ENCODE measurements around the gene MED12L.
"Not testable (repeated sequence)": the region's sequence is repeated elsewhere in the genome, so short reads cannot be mapped to it uniquely, and the experiment has no call there.

Gene MED12L

DNA sequence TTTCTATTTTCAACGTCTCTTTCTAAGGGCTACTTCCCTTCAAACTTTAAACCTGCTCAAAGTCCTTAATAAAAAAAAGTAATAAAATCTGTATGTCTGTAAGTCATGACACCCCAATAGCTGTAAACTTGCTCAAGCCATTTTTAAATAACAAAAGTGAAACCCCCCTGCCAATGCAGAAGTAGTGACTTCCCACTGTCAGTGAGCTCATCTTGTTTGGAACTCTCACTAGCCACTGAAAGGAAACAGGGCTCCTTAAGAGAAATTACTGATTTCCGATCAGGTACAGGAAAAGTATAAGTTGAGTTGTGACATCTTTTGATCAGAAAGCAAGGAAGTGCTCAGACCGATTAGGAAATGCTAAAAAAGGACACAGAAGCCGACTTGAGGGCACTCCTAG, 145.2 kb downstream of the MED12L start:
- H3K4me3 ChIP-seq (replicated peaks; ENCODE audit: low read depth, low read length) = no peak overlapping the region
- TF ChIP-seq, protein P1, sequence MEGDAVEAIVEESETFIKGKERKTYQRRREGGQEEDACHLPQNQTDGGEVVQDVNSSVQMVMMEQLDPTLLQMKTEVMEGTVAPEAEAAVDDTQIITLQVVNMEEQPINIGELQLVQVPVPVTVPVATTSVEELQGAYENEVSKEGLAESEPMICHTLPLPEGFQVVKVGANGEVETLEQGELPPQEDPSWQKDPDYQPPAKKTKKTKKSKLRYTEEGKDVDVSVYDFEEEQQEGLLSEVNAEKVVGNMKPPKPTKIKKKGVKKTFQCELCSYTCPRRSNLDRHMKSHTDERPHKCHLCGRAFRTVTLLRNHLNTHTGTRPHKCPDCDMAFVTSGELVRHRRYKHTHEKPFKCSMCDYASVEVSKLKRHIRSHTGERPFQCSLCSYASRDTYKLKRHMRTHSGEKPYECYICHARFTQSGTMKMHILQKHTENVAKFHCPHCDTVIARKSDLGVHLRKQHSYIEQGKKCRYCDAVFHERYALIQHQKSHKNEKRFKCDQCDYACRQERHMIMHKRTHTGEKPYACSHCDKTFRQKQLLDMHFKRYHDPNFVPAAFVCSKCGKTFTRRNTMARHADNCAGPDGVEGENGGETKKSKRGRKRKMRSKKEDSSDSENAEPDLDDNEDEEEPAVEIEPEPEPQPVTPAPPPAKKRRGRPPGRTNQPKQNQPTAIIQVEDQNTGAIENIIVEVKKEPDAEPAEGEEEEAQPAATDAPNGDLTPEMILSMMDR (IDR thresholded peaks at IDR 0.05; ENCODE audit: low read length, missing control alignments) = no peak
- DNase-seq (ENCODE audit: low read depth) = no peak

DNA sequence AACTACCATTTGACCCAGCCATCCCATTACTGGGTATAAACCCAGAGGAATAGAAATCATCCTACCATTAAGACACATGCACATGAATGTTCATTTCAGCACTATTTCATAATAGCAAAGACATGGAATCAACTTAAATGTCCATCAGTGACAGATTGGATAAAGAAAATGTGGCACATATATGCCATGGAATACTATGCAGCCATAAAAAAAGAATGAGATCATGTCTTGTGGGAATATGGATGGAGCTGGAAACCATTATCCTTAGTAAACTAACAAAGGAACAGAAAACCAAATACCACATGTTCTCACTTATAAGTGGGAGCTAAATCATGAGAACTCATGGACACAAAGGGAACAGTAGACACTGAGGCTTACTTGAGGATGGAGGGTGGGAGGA, 146.9 kb downstream of the MED12L start:
- not testable (repeated sequence) for H3K4me3 ChIP-seq (replicated peaks; ENCODE audit: low read depth, low read length); DNase-seq (ENCODE audit: low read depth)

DNA sequence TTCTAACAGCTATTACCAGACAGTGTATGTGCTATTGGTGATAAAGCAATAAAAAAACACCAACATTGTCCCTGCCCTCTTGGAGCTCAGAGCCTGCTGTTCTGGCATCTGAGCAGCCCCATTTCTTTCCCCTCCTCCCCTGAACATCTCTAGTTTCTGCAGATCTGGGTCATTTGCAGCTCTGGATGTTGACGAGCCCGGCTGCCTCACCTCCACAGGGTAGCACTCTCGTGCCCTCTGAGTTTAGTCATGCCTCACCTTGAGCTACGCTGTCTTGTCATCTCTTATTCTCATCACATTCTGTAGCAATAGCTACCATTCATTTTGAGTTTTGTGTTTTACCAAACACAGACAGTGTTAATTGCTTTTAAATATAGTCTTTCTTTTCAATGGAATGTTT, 147.5 kb downstream of the MED12L start:
- no peak overlapping the region for H3K4me3 ChIP-seq (replicated peaks; ENCODE audit: low read depth, low read length)
- no peak for DNase-seq (ENCODE audit: low read depth)
- TF ChIP-seq, protein P1 (IDR thresholded peaks at IDR 0.05; ENCODE audit: low read length, missing control alignments) = no peak

DNA sequence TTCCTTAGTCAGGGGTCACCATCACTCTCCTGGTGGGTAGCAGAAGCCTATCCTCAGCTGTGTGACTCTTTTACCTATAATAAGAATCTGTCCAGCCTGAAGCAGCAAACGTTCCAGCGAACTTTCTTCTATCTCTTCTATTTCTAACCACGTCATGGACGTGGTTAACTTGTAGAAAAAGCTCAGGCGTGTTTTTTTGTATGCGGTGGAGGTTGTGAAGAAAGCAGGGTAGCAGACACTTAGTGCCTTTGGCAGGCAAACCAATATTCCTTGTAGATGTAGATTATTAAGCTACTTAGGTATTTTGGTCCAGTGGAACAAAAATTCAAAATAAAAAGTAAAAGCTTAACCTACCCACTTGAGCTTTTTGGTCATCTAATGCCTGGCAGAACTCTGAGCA, 149.4 kb downstream of the MED12L start:
- H3K4me3 ChIP-seq (replicated peaks; ENCODE audit: low read depth, low read length) = no peak overlapping the region
- TF ChIP-seq, protein P1 (IDR thresholded peaks at IDR 0.05; ENCODE audit: low read length, missing control alignments) = no peak
- DNase-seq (ENCODE audit: low read depth) = no peak

DNA sequence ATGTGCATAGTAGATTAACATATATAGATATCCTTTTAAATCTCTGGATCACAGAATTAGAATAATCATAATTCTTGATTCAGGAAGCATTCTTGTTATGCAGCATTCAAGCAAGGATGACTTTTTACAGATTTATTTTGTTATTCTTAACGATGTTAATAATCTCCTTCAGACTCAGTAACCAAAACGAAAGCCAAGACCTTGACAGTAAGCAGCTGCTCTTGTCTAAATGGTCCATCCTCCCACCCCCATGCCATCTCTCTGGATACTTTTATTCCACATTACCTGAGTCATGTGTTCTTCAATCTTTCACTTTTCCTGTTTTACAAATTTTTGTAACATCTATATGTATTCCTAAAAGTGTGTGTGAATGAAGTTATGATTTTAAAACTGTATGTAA, 150.9 kb downstream of the MED12L start:
- H3K4me3 ChIP-seq (replicated peaks; ENCODE audit: low read depth, low read length) = no peak overlapping the region

DNA sequence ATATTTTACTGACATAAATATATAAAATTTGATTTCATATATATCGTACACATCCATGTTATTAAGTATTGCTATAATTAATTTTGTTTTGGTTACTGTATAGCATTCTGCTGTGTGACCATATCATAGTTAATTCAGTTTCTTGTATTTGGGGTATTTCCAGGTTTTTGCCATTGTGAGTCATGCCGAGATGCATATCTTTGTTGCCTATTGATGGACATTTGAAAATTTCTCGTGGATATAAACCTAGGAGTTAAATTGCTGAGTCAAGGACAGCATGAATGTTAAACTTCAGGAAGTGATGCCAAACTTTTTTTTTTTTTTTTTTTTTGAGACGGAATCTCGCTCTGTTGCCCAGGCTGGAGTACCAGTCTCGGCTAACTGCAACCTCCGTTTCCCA, 151.3 kb downstream of the MED12L start:
- TF ChIP-seq, protein P1 (IDR thresholded peaks at IDR 0.05; ENCODE audit: low read length, missing control alignments) = no peak
- DNase-seq (ENCODE audit: low read depth) = no peak
- no peak overlapping the region for H3K4me3 ChIP-seq (replicated peaks; ENCODE audit: low read depth, low read length)

More for the DNA sequence above, 150.9 kb downstream of the MED12L start:
- DNase-seq (ENCODE audit: low read depth) = no peak
- TF ChIP-seq, protein P1 (IDR thresholded peaks at IDR 0.05; ENCODE audit: low read length, missing control alignments) = no peak

DNA sequence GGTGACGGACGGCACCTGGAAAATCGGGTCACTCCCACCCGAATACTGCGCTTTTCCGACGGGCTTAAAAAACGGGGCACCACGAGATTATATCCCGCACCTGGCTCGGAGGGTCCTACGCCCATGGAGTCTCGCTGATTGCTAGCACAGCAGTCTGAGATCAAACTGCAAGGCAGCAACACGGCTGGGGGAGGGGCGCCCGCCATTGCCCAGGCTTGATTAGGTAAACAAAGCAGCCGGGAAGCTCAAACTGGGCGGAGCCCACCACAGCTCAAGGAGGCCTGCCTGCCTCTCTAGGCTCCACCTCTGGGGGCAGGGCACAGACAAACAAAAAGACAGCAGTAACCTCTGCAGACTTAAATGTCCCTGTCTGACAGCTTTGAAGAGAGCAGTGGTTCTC, 156.5 kb downstream of the MED12L start:
- H3K4me3 ChIP-seq (replicated peaks; ENCODE audit: low read depth, low read length); DNase-seq (ENCODE audit: low read depth): not testable (repeated sequence)

DNA sequence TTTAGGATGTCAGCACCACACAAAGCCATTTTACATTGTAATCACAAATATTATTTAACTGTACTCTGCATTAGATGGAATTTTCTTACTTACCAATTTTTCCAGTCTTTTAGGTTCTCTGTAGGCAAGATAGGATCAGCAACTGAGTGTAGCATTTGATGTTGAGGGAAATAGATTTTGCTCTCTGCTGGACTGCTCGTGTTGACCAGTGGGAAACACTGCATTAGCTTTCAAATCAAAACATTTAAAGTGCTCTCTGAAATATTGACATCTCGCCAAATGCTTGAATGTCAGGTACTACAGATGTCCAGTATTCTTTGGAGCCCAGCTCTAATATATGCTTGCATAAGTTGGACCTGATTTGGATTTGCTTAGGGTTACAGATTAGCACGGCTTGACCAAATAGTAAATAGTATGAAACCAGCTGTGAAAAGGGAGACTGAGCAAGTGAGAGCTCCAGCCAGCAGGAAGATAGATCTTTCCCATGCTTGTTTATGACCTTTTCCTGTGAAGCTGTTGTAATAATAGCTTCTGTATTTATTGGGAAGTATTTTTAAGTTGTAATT, 163.4 kb downstream of the MED12L start:
- no peak for DNase-seq (ENCODE audit: low read depth)
- H3K4me3 ChIP-seq (replicated peaks; ENCODE audit: low read depth, low read length) = no peak overlapping the region
- TF ChIP-seq, protein P1 (IDR thresholded peaks at IDR 0.05; ENCODE audit: low read length, missing control alignments) = no peak

Data from fibroblast of pulmonary artery (primary cell).